ENCODE measurements around the gene IMPACT. TPM values are rescaled to one million over a fixed set of nuclear protein-coding genes. Genes with fewer than 3 reads are reported as not detected.

Gene IMPACT
- total RNA-seq, 2 donors from 2014 or later = 19.8 to 25.6 TPM

DNA sequence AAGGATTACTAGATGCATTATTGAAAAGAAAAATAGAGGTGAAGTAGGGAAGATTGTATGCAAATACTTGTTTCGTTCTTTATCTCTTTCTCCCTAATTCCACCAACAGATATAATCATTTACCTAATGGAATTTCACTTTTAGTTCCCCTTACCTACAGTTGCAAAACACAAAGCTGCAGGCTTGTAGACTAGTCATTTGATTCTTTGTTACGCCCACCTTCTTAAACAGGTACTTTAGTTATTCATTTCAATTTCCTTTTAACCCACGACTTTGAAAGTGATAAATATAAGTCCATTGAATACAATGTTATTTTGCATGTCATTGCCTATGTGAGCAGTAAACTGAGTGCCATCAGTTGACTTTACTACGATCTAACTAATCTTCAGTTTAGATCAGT lies 30.1 kb downstream of the IMPACT start:
- Histone ChIP-seq H3K27me3 (no peaks in the 10 kb centered on the region), H3K27ac (no peak overlapping the region), H3K36me3 (no peaks in the 10 kb centered on the region), H3K9ac (ENCODE audit: low read depth in 2 of 2, low read length in 2 of 2) (no peak overlapping the region), H3K4me3 (no peak overlapping the region), H3K4me1 (no peaks in the 10 kb centered on the region), H3K9me3 (no peaks in the 10 kb centered on the region)
- intact Hi-C loops (cut with DNase I) = no loop called here
- no peak for DNase-seq
- TF ChIP-seq CTCF (IDR thresholded peaks at IDR 0.05) = no peak

GRCh38 chr18:24459772-24460171 lies 33.3 kb downstream of the IMPACT start:
- H3K9ac ChIP-seq (ENCODE audit: low read depth in 2 of 2, low read length in 2 of 2) = no peak overlapping the region
- no peak for TF ChIP-seq CTCF (IDR thresholded peaks at IDR 0.05)
- intact Hi-C loops (cut with DNase I) = no loop called here
- H3K4me1 ChIP-seq = no peaks in the 10 kb centered on the region
- no peak overlapping the region for H3K4me3 ChIP-seq
- DNase-seq = no peak
- no peaks in the 10 kb centered on the region for H3K36me3 ChIP-seq
- H3K27ac ChIP-seq = no peak overlapping the region
- H3K27me3 ChIP-seq = no peaks in the 10 kb centered on the region
- H3K9me3 ChIP-seq = no peaks in the 10 kb centered on the region

- H3K9me3 ChIP-seq = no peaks in the 10 kb centered on the region
- H3K27ac ChIP-seq = no peak within 1 kb of the TSS
- H3K36me3 ChIP-seq = no peaks in the 10 kb centered on the region
- TF ChIP-seq CTCF (IDR thresholded peaks at IDR 0.05) = no peak
- no peaks in the 10 kb centered on the region for H3K27me3 ChIP-seq
- H3K4me1 ChIP-seq = no peaks in the 10 kb centered on the region
- no peak within 1 kb of the TSS for H3K4me3 ChIP-seq
- intact Hi-C loops (cut with DNase I) = no loop called here
- H3K9ac ChIP-seq (ENCODE audit: low read depth in 2 of 2, low read length in 2 of 2) = no peak within 1 kb of the TSS
- DNase-seq = no peak
Measured at GRCh38 chr18:24460388-24460787, 33.9 kb downstream of the IMPACT start, which contains the start of gene HRH4. TSS of gene HRH4 (plus strand) at chr18:24460637. CDS start at chr18:24460729, 92 bp downstream.

DNA sequence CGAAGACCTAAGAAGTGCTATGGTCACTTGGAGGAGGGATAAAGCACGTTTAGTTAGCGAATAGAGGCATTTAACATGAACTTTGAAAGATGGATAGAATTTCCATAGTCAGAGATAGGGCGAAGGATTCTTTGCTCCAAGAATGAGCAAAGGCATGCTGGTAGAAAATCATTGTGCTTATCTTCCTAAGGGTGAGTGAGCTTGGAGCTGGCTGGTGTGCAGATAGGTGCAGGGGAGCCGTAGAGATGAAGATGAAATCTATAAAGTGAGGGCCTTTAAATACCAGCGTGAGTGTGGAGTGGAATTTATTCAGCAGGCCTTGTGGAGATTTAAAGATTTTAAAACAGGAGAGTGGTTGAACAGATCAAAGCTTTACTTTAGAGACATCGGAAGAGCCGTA lies 35.5 kb downstream of the IMPACT start:
- Histone ChIP-seq H3K4me3 (no peak overlapping the region), H3K27me3 (no peaks in the 10 kb centered on the region), H3K36me3 (no peaks in the 10 kb centered on the region), H3K27ac (no peak overlapping the region), H3K9me3 (no peaks in the 10 kb centered on the region), H3K4me1 (no peaks in the 10 kb centered on the region), H3K9ac (ENCODE audit: low read depth in 2 of 2, low read length in 2 of 2) (no peak overlapping the region)
- intact Hi-C loops (cut with DNase I) = no loop called here
- no peak for TF ChIP-seq CTCF (IDR thresholded peaks at IDR 0.05)
- no peak for DNase-seq

DNA sequence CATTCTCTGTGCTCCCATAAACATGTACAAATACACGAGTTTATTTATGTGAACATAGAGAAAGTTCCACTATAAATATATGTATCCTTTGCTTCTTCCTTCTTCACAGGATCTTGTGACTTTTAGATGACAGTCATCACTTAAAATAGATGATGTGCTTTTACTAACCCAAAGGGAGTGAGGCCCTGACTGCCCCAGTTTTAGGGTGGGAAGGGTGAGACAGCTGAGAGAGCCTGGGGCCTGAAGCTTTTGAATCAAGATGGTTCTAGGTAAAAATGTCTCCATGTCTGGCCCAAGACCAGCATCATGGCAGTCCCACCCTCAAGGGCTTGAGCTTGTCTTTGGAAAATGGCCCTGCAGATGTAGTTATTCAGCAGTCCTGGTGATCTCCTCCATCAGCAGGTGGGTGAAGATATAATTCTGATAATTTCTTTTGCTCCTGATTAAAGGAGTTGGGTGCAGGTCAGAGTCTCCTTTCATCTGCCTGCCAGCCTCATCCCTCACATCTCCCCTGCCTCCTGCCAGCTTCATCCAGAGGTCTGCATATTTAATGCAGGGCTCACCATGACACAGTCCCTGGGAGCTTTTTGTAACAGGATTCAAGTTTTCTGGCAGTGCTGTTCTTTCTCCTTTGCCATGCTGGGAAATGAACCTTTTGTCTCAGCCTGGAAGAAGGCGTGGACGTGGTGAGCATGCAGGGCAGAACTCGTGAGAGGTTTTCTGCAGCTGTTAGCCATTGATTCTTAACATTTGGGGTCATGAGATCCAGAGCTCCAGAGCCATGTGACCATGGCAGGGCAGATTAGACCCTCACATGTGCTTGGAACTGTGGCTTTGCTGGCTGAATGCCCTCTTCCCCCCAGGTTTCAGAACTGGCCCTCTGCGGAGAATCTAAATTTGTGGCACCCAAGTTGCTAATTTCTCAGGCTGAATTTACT lies 36.6 kb downstream of the IMPACT start:
- TF ChIP-seq CTCF (IDR thresholded peaks at IDR 0.05) = no peak

More for the DNA sequence above, 36.6 kb downstream of the IMPACT start:
- Histone ChIP-seq H3K36me3 (no peaks in the 10 kb centered on the region), H3K4me3 (no peak overlapping the region), H3K27me3 (no peaks in the 10 kb centered on the region), H3K27ac (no peak overlapping the region), H3K9me3 (no peaks in the 10 kb centered on the region), H3K9ac (ENCODE audit: low read depth in 2 of 2, low read length in 2 of 2) (no peak overlapping the region), H3K4me1 (no peaks in the 10 kb centered on the region)
- intact Hi-C loops (cut with DNase I) = no loop called here
- no peak for DNase-seq

Measured in colonic mucosa (tissue), 4 donors.